Uterus (tissue), 2 donors: Measurements from ENCODE around the gene MRGPRG.

ENCODE experiments used
- CTCF ChIP-seq, 4 experiments: fragments of 200-600 bp in 2 of 4; fragments of 450-650 bp in 2 of 4; sonication (generic) in 2 of 4; IDR thresholded peaks; one replicate each; pipeline ENCODE4 v1.5.1; 2016 to 2019; ENCODE audit warnings: antibody characterized with exemption in 4 of 4, mild to moderate bottlenecking in 2 of 4, moderate library complexity in 1 of 4
- POLR2A ChIP-seq, 2 donors: fragments of 450-650 bp; IDR thresholded peaks; one replicate each; pipeline ENCODE4 v1.6.1; 2016; ENCODE audit warnings: antibody characterized with exemption in 2 of 2, mild to moderate bottlenecking in 1 of 2, moderate library complexity in 1 of 2

- TF ChIP-seq CTCF (IDR thresholded peaks at IDR 0.05) = no peak
- TF ChIP-seq POLR2A (IDR thresholded peaks at IDR 0.05) = no peak
Measured at GRCh38 chr11:3213659-3214419, 4.8 kb downstream of the MRGPRG start.
